HG03442 (cell line): Measurements from ENCODE around the gene MAPK12.

Source experiments
- ATAC-seq: cut with Tn5 transposase; IDR thresholded peaks from one replicate; pipeline ENCODE4 v1.9.1; 2021; ENCODE audit warnings: mild to moderate bottlenecking, moderate library complexity; ENCODE audit not compliant: unreplicated experiment

The MAPK12 gene

GRCh38 chr22:50269573-50269969 is 8.1 kb upstream of the MAPK12 start:
- ATAC-seq = no peak

- ATAC-seq = no peak
These were observed 7.2 kb upstream of the MAPK12 start for GRCh38 chr22:50268655-50269113.

- no peak for ATAC-seq
These were observed 6.3 kb upstream of the MAPK12 start for GRCh38 chr22:50267591-50268390.

GRCh38 chr22:50266994-50267393 is 5.5 kb upstream of the MAPK12 start:
- ATAC-seq = no peak

GRCh38 chr22:50264946-50265669 is 3.6 kb upstream of the MAPK12 start:
- no peak for ATAC-seq

- ATAC-seq = no peak
These were observed 2.7 kb upstream of the MAPK12 start for GRCh38 chr22:50264104-50264745.

- ATAC-seq = no peak
These were observed 1.6 kb upstream of the MAPK12 start for GRCh38 chr22:50262973-50263617.

GRCh38 chr22:50262460-50262911 is 1.0 kb upstream of the MAPK12 start:
- ATAC-seq = no peak

GRCh38 chr22:50260801-50261614 is 475 bp downstream of the MAPK12 start:
- ATAC-seq = peak; percentile 23

- ATAC-seq = no peak
These were observed 1.1 kb downstream of the MAPK12 start for GRCh38 chr22:50260434-50260800.

- ATAC-seq = no peak
These were observed 2.2 kb downstream of the MAPK12 start for GRCh38 chr22:50259302-50259701.

- ATAC-seq = no peak
These were observed 2.9 kb downstream of the MAPK12 start for GRCh38 chr22:50258361-50259292.

GRCh38 chr22:50257451-50258360 is 3.8 kb downstream of the MAPK12 start:
- ATAC-seq = no peak

- no peak for ATAC-seq
These were observed 4.4 kb downstream of the MAPK12 start for GRCh38 chr22:50257041-50257440.

GRCh38 chr22:50256258-50256862 is 5.1 kb downstream of the MAPK12 start:
- no peak for ATAC-seq

GRCh38 chr22:50255607-50256006 is 5.9 kb downstream of the MAPK12 start:
- ATAC-seq = no peak

GRCh38 chr22:50255099-50255498 is 6.4 kb downstream of the MAPK12 start:
- no peak for ATAC-seq

GRCh38 chr22:50253941-50254340 is 7.5 kb downstream of the MAPK12 start:
- ATAC-seq = no peak
